GM23338 (cell line): Measurements from ENCODE around the gene OR4F15. TPM values are rescaled to one million over a fixed set of nuclear protein-coding genes. Genes with fewer than 3 reads are reported as not detected.

Source experiments
- ATAC-seq: fragments of 200-7000 bp; cut with Tn5 transposase; 3 replicates; pipeline ENCODE4 v1.9.1; 2020
- DNase-seq: peaks from one replicate; pipeline ENCODE4 v3.0.0-alpha.2; 2015; ENCODE audit warnings: low spot score
- H2AFZ ChIP-seq: fragments of 200-600 bp; sonication (generic); 2 replicates; pipeline ENCODE4 v1.8.0; 2016; ENCODE audit warnings: antibody characterized with exemption, mild to moderate bottlenecking, moderate library complexity
- H3F3A ChIP-seq: fragments of 200-600 bp; sonication (generic); replicated peaks from 2 replicates; pipeline ENCODE4 v1.8.0; 2017; ENCODE audit warnings: antibody characterized with exemption, mixed run types, low read depth
- H3K27ac ChIP-seq: fragments of 200-600 bp; sonication (generic); 2 replicates; pipeline ENCODE4 v1.6.1; 2016; ENCODE audit warnings: low read depth
- H3K27me3 ChIP-seq: fragments of 200-600 bp; sonication (generic); 2 replicates; pipeline ENCODE4 v1.8.0; 2016; ENCODE audit warnings: mild to moderate bottlenecking, mixed run types, moderate library complexity; ENCODE audit not compliant: insufficient read depth
- H3K36me3 ChIP-seq: fragments of 200-600 bp; sonication (generic); 2 replicates; pipeline ENCODE4 v1.8.0; 2016; ENCODE audit warnings: mild to moderate bottlenecking; ENCODE audit not compliant: insufficient read depth
- H3K4me1 ChIP-seq: fragments of 200-600 bp; sonication (generic); 2 replicates; pipeline ENCODE4 v1.8.0; 2016; ENCODE audit warnings: mild to moderate bottlenecking, moderate library complexity; ENCODE audit not compliant: insufficient read depth
- H3K4me2 ChIP-seq: fragments of 200-600 bp; sonication (generic); 2 replicates; pipeline ENCODE4 v1.7.1; 2017; ENCODE audit warnings: mixed run types
- H3K4me3 ChIP-seq: fragments of 200-600 bp; sonication (generic); 2 replicates; pipeline ENCODE4 v1.6.1; 2016; ENCODE audit warnings: mixed run types
- H3K79me2 ChIP-seq: fragments of 200-600 bp; sonication (generic); replicated peaks from 2 replicates; pipeline ENCODE4 v1.8.0; 2017; ENCODE audit warnings: mild to moderate bottlenecking; ENCODE audit not compliant: insufficient read depth
- H3K9me2 ChIP-seq: fragments of 200-600 bp; sonication (generic); 2 replicates; pipeline ENCODE4 v1.8.0; 2017; ENCODE audit not compliant: insufficient read depth
- H4K20me1 ChIP-seq: fragments of 200-600 bp; sonication (generic); replicated peaks from 2 replicates; pipeline ENCODE4 v1.8.0; 2017; ENCODE audit warnings: mild to moderate bottlenecking; ENCODE audit not compliant: insufficient read depth
- H3K27ac Mint-ChIP-seq: 2 replicates; pipeline ENCODE4 v1.8.0; 2020; ENCODE audit warnings: inconsistent platforms, mild to moderate bottlenecking, moderate library complexity, mixed read lengths
- H3K27me3 Mint-ChIP-seq: 3 replicates; pipeline ENCODE4 v1.8.0; 2022; ENCODE audit warnings: low read depth, mild to moderate bottlenecking, moderate library complexity, mixed read lengths, inconsistent platforms; ENCODE audit not compliant: insufficient read depth, poor library complexity
- H3K36me3 Mint-ChIP-seq: 3 replicates; pipeline ENCODE4 v1.8.0; 2021; ENCODE audit warnings: low read depth, mild to moderate bottlenecking, inconsistent platforms, moderate library complexity, mixed read lengths
- H3K4me1 Mint-ChIP-seq: 3 replicates; pipeline ENCODE4 v1.8.0; 2020; ENCODE audit warnings: mild to moderate bottlenecking, inconsistent platforms, mixed read lengths
- H3K4me3 Mint-ChIP-seq: 3 replicates; pipeline ENCODE4 v1.8.0; 2021; ENCODE audit warnings: moderate library complexity, mild to moderate bottlenecking, inconsistent platforms, mixed read lengths
- H3K9me3 Mint-ChIP-seq: 3 replicates; pipeline ENCODE4 v1.8.0; 2020; ENCODE audit warnings: moderate library complexity, mild to moderate bottlenecking, inconsistent platforms, mixed read lengths
- CREB1 ChIP-seq: fragments of 250-450 bp; sonication (Bioruptor Pico); IDR thresholded peaks from 2 replicates; pipeline ENCODE4 v1.5.0; 2020; ENCODE audit warnings: low read depth, mild to moderate bottlenecking, moderate library complexity
- CTCF ChIP-seq, 2 experiments: fragments of 200-600 bp in 1 of 2; sonication (generic) in 1 of 2; conservative IDR thresholded peaks; 2 replicates each; pipeline versions ENCODE4 v1.5.1 to v1.6.1; 2016 to 2017; ENCODE audit warnings: antibody characterized with exemption in 2 of 2, low read depth in 2 of 2, mild to moderate bottlenecking in 2 of 2, moderate library complexity in 1 of 2
- ETS1 ChIP-seq: IDR thresholded peaks from 2 replicates; pipeline ENCODE4 v1.6.1; 2016; ENCODE audit warnings: antibody characterized with exemption
- EZH2 ChIP-seq: fragments of 200-600 bp; sonication (generic); IDR thresholded peaks from one replicate; pipeline ENCODE4 v1.8.0; 2017; ENCODE audit warnings: antibody characterized with exemption, mild to moderate bottlenecking, low read depth; ENCODE audit not compliant: unreplicated experiment
- EZH2phosphoT487 ChIP-seq: fragments of 200-600 bp; sonication (generic); IDR thresholded peaks from one replicate; pipeline ENCODE4 v1.8.1; 2018; ENCODE audit warnings: antibody characterized with exemption; ENCODE audit not compliant: unreplicated experiment
- JUNB ChIP-seq: IDR thresholded peaks from one replicate; pipeline ENCODE4 v1.6.1; 2016; ENCODE audit warnings: antibody characterized with exemption; ENCODE audit not compliant: unreplicated experiment
- NANOG ChIP-seq: IDR thresholded peaks from 2 replicates; pipeline ENCODE4 v1.6.1; 2016; ENCODE audit warnings: antibody characterized with exemption, borderline replicate concordance
- POLR2AphosphoS5 ChIP-seq: IDR thresholded peaks from 2 replicates; pipeline ENCODE4 v1.6.1; 2016; ENCODE audit warnings: antibody characterized with exemption, low read depth
- REST ChIP-seq: IDR thresholded peaks from one replicate; pipeline ENCODE4 v1.6.1; 2018; ENCODE audit warnings: antibody characterized with exemption; ENCODE audit not compliant: unreplicated experiment
- STAT1 ChIP-seq: IDR thresholded peaks from one replicate; pipeline ENCODE4 v1.6.1; 2016; ENCODE audit warnings: antibody characterized with exemption; ENCODE audit not compliant: unreplicated experiment
- ZNF114 ChIP-seq: fragments of 250-450 bp; sonication (Bioruptor Pico); IDR thresholded peaks from 2 replicates; pipeline ENCODE4 v1.5.0; 2020; ENCODE audit warnings: mild to moderate bottlenecking, moderate library complexity
- ZNF331 ChIP-seq: fragments of 250-450 bp; sonication (Bioruptor Pico); IDR thresholded peaks from 2 replicates; pipeline ENCODE4 v1.5.0; 2020; ENCODE audit warnings: low read depth, mild to moderate bottlenecking, moderate library complexity
- polyA plus RNA-seq: library from polyadenylated mRNA; unstranded; fragments of >200 nt; fragmentation: Nextera tagmentation; extraction: Ambion mirVana; gene quantifications from 2 replicates; pipeline ENCODE4 v1.2.1, GENCODE V29; 2016
- total RNA-seq: library from RNA; depleted of rRNA; stranded (reverse); fragments of >200 nt; shearing (Covaris generic); gene quantifications from 2 replicates; pipeline ENCODE4 v1.2.3, GENCODE V29; 2014
- TF ChIP-seq, protein P1 (sequence below): fragments of 250-450 bp; sonication (Bioruptor Pico); IDR thresholded peaks from 2 replicates; pipeline ENCODE4 v1.5.0; 2020; ENCODE audit warnings: mild to moderate bottlenecking, moderate library complexity

Gene OR4F15
- total and polyA plus RNA-seq, 2 experiments from 2014 or later: not detected

DNA sequence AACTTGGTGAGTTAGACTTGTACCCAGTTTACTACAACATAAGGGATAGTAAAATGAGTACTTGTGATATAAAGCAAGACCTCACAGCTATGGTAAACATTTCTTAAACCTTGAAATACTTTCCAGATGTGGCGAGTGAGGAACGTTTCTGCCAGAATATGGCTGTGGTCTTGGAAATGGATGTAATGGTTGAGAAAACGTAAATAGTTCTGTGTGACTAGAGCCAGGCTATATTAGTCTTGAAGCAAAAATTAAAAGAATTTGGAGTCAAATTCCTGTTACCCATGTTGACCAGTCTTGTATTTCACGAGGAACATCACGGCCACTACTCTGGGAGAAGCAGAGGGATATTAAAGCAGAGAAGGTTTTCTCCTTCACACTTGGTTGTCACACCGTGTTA, 15.3 kb downstream of the OR4F15 start:
- Mint-ChIP-seq H3K36me3 (no peaks in the 10 kb centered on the region), H3K27me3 (no peaks in the 10 kb centered on the region), H3K4me1 (no peaks in the 10 kb centered on the region), H3K9me3 (no peaks in the 10 kb centered on the region; the same call in 2 of the 3 replicates), H3K27ac (no peak overlapping the region), H3K4me3 (no peak overlapping the region)
- no peaks in the 10 kb centered on the region for H3K4me1 ChIP-seq
- TF ChIP-seq REST (no peak), CTCF (conservative IDR thresholded peaks at IDR 0.05; ENCODE audit: low read depth in 2 of 2) (no peak), JUNB (no peak), EZH2phosphoT487 (no peak), NANOG (no peak), ZNF114 (CRISPR knock-in tag) (no peak), ZNF331 (CRISPR knock-in tag) (no peak), POLR2AphosphoS5 (no peak), EZH2 (no peak), CREB1 (CRISPR knock-in tag) (no peak), STAT1 (no peak), ETS1 (no peak)
- TF ChIP-seq, protein P1, sequence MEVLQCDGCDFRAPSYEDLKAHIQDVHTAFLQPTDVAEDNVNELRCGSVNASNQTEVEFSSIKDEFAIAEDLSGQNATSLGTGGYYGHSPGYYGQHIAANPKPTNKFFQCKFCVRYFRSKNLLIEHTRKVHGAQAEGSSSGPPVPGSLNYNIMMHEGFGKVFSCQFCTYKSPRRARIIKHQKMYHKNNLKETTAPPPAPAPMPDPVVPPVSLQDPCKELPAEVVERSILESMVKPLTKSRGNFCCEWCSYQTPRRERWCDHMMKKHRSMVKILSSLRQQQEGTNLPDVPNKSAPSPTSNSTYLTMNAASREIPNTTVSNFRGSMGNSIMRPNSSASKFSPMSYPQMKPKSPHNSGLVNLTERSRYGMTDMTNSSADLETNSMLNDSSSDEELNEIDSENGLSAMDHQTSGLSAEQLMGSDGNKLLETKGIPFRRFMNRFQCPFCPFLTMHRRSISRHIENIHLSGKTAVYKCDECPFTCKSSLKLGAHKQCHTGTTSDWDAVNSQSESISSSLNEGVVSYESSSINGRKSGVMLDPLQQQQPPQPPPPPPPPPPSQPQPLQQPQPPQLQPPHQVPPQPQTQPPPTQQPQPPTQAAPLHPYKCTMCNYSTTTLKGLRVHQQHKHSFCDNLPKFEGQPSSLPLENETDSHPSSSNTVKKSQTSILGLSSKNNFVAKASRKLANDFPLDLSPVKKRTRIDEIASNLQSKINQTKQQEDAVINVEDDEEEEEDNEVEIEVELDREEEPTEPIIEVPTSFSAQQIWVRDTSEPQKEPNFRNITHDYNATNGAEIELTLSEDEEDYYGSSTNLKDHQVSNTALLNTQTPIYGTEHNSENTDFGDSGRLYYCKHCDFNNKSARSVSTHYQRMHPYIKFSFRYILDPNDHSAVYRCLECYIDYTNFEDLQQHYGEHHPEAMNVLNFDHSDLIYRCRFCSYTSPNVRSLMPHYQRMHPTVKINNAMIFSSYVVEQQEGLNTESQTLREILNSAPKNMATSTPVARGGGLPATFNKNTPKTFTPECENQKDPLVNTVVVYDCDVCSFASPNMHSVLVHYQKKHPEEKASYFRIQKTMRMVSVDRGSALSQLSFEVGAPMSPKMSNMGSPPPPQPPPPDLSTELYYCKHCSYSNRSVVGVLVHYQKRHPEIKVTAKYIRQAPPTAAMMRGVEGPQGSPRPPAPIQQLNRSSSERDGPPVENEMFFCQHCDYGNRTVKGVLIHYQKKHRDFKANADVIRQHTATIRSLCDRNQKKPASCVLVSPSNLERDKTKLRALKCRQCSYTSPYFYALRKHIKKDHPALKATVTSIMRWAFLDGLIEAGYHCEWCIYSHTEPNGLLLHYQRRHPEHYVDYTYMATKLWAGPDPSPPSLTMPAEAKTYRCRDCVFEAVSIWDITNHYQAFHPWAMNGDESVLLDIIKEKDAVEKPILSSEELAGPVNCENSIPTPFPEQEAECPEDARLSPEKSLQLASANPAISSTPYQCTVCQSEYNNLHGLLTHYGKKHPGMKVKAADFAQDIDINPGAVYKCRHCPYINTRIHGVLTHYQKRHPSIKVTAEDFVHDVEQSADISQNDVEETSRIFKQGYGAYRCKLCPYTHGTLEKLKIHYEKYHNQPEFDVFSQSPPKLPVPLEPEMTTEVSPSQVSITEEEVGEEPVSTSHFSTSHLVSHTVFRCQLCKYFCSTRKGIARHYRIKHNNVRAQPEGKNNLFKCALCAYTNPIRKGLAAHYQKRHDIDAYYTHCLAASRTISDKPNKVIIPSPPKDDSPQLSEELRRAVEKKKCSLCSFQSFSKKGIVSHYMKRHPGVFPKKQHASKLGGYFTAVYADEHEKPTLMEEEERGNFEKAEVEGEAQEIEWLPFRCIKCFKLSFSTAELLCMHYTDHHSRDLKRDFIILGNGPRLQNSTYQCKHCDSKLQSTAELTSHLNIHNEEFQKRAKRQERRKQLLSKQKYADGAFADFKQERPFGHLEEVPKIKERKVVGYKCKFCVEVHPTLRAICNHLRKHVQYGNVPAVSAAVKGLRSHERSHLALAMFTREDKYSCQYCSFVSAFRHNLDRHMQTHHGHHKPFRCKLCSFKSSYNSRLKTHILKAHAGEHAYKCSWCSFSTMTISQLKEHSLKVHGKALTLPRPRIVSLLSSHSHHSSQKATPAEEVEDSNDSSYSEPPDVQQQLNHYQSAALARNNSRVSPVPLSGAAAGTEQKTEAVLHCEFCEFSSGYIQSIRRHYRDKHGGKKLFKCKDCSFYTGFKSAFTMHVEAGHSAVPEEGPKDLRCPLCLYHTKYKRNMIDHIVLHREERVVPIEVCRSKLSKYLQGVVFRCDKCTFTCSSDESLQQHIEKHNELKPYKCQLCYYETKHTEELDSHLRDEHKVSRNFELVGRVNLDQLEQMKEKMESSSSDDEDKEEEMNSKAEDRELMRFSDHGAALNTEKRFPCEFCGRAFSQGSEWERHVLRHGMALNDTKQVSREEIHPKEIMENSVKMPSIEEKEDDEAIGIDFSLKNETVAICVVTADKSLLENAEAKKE (CRISPR knock-in tag): no peak
- no peak for ATAC-seq
- no peak overlapping the region for H2AFZ ChIP-seq
- no peaks in the 10 kb centered on the region for H3K9me2 ChIP-seq
- no peaks in the 10 kb centered on the region for H3F3A ChIP-seq
- no peak overlapping the region for H3K27ac ChIP-seq
- no peaks in the 10 kb centered on the region for H3K27me3 ChIP-seq
- no peaks in the 10 kb centered on the region for H4K20me1 ChIP-seq
- no peaks in the 10 kb centered on the region for H3K36me3 ChIP-seq
- H3K4me2 ChIP-seq: no peak overlapping the region
- no peak overlapping the region for H3K4me3 ChIP-seq
- no peak for DNase-seq
- H3K79me2 ChIP-seq: no peaks in the 10 kb centered on the region
